SK-N-SH (cell line): ENCODE data around the gene CDK5RAP2.

ENCODE experiments used
- CHD2 ChIP-seq: fragments of 150-350 bp; IDR thresholded peaks from 2 replicates; pipeline ENCODE4 v1.6.1; 2018; ENCODE audit warnings: low read length; ENCODE audit not compliant: partially characterized antibody
- EZH2phosphoT487 ChIP-seq: fragments of 200-600 bp; sonication (generic); IDR thresholded peaks from 2 replicates; pipeline ENCODE4 v1.6.1; 2017; ENCODE audit warnings: low read depth, mixed run types, mild to moderate bottlenecking, antibody characterized with exemption, moderate library complexity, borderline replicate concordance
- FOSL2 ChIP-seq: IDR thresholded peaks from 2 replicates; pipeline ENCODE4 v1.4.0; 2012; ENCODE audit warnings: low read depth, mild to moderate bottlenecking, moderate library complexity, borderline replicate concordance
- JUND ChIP-seq: IDR thresholded peaks from 2 replicates; pipeline ENCODE4 v1.4.0; 2012
- MEF2A ChIP-seq: IDR thresholded peaks from 2 replicates; pipeline ENCODE4 v1.4.0; 2012; ENCODE audit warnings: low read depth, borderline replicate concordance
- RXRA ChIP-seq: IDR thresholded peaks from 2 replicates; pipeline ENCODE4 v1.4.0; 2012; ENCODE audit warnings: low read depth, mild to moderate bottlenecking, borderline replicate concordance
- TAF1 ChIP-seq: IDR thresholded peaks from 2 replicates; pipeline ENCODE4 v1.6.1; 2012; ENCODE audit warnings: low read depth, mild to moderate bottlenecking, low read length, moderate library complexity, borderline replicate concordance
- TF ChIP-seq, protein P1 (sequence below): fragments of 150-350 bp; IDR thresholded peaks from 2 replicates; pipeline ENCODE4 v1.6.1; 2016; ENCODE audit warnings: mild to moderate bottlenecking, low read depth, low read length
- TF ChIP-seq, protein P2 (sequence below): IDR thresholded peaks from 2 replicates; pipeline ENCODE4 v1.6.1; 2012; ENCODE audit warnings: mild to moderate bottlenecking, low read depth, low read length, moderate library complexity
- TF ChIP-seq, protein P3 (sequence below): fragments of 200-600 bp; sonication (generic); IDR thresholded peaks from 2 replicates; pipeline ENCODE4 v1.6.1; 2017; ENCODE audit warnings: antibody characterized with exemption, mild to moderate bottlenecking, moderate library complexity

DNA sequence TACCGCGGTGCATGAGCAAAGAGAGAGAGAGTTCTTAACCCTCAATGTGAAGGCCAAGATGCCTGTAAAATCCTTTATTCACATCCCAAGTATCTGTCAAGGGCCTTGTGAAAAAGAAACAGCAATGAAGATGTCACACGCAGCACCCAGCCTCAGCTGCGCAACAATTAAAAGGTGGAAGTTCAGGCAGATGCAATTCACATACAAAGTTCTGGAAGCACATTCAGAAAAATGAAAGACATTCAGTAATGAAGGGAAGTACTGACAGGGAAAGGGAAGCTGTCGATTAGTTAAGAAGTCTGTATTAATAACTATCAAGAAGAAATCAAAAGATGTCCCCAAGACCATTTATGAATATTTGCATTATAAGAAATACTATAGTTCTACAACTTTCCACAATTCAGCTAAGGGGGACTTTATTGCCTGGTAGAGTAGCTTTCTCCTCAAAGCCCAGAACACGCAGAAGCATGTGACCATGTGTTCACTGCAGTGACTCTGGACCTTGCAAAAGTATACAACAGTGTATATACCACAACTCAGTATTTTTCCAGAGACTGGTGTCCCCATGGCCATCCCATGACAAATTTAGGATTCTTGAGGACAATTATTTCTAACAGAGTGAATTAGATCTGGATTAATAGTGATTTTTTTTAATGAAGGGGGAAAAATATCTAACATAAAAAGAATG lies 137.5 kb downstream of the CDK5RAP2 start:
- TF ChIP-seq, protein P1, sequence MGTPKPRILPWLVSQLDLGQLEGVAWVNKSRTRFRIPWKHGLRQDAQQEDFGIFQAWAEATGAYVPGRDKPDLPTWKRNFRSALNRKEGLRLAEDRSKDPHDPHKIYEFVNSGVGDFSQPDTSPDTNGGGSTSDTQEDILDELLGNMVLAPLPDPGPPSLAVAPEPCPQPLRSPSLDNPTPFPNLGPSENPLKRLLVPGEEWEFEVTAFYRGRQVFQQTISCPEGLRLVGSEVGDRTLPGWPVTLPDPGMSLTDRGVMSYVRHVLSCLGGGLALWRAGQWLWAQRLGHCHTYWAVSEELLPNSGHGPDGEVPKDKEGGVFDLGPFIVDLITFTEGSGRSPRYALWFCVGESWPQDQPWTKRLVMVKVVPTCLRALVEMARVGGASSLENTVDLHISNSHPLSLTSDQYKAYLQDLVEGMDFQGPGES = no peak
- no peak for TF ChIP-seq TAF1
- TF ChIP-seq, protein P2, sequence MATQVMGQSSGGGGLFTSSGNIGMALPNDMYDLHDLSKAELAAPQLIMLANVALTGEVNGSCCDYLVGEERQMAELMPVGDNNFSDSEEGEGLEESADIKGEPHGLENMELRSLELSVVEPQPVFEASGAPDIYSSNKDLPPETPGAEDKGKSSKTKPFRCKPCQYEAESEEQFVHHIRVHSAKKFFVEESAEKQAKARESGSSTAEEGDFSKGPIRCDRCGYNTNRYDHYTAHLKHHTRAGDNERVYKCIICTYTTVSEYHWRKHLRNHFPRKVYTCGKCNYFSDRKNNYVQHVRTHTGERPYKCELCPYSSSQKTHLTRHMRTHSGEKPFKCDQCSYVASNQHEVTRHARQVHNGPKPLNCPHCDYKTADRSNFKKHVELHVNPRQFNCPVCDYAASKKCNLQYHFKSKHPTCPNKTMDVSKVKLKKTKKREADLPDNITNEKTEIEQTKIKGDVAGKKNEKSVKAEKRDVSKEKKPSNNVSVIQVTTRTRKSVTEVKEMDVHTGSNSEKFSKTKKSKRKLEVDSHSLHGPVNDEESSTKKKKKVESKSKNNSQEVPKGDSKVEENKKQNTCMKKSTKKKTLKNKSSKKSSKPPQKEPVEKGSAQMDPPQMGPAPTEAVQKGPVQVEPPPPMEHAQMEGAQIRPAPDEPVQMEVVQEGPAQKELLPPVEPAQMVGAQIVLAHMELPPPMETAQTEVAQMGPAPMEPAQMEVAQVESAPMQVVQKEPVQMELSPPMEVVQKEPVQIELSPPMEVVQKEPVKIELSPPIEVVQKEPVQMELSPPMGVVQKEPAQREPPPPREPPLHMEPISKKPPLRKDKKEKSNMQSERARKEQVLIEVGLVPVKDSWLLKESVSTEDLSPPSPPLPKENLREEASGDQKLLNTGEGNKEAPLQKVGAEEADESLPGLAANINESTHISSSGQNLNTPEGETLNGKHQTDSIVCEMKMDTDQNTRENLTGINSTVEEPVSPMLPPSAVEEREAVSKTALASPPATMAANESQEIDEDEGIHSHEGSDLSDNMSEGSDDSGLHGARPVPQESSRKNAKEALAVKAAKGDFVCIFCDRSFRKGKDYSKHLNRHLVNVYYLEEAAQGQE = no peak
- TF ChIP-seq MEF2A = no peak
- no peak for TF ChIP-seq CHD2
- TF ChIP-seq RXRA = no peak
- TF ChIP-seq, protein P3, sequence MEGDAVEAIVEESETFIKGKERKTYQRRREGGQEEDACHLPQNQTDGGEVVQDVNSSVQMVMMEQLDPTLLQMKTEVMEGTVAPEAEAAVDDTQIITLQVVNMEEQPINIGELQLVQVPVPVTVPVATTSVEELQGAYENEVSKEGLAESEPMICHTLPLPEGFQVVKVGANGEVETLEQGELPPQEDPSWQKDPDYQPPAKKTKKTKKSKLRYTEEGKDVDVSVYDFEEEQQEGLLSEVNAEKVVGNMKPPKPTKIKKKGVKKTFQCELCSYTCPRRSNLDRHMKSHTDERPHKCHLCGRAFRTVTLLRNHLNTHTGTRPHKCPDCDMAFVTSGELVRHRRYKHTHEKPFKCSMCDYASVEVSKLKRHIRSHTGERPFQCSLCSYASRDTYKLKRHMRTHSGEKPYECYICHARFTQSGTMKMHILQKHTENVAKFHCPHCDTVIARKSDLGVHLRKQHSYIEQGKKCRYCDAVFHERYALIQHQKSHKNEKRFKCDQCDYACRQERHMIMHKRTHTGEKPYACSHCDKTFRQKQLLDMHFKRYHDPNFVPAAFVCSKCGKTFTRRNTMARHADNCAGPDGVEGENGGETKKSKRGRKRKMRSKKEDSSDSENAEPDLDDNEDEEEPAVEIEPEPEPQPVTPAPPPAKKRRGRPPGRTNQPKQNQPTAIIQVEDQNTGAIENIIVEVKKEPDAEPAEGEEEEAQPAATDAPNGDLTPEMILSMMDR = no peak
- TF ChIP-seq FOSL2 = no peak
- no peak for TF ChIP-seq JUND
- TF ChIP-seq EZH2phosphoT487 = no peak
